Spinal cord (tissue), 10 donors: ENCODE measurements around the gene DLG2. TPM values are rescaled to one million over a fixed set of nuclear protein-coding genes. Genes with fewer than 3 reads are reported as not detected.

Experiments
- DNase-seq, 6 donors: peaks; one replicate each; pipeline versions ENCODE4 v3.0.0 to v3.0.0-alpha.2; 2013 to 2015; ENCODE audit warnings: low spot score in 6 of 6, low read depth in 4 of 6
- H3K27ac ChIP-seq: one replicate; pipeline ENCODE4 v1.5.1; 2013; ENCODE audit warnings: low read depth, low read length, control low read depth
- H3K27me3 ChIP-seq: one replicate; pipeline ENCODE4 v1.6.1; 2013; ENCODE audit warnings: low read length; ENCODE audit not compliant: control insufficient read depth, insufficient read depth
- H3K36me3 ChIP-seq: one replicate; pipeline ENCODE4 v1.6.1; 2013; ENCODE audit warnings: low read length; ENCODE audit not compliant: control insufficient read depth, insufficient read depth
- H3K4me1 ChIP-seq: one replicate; pipeline ENCODE4 v1.6.1; 2013; ENCODE audit warnings: low read length; ENCODE audit not compliant: control insufficient read depth, insufficient read depth
- H3K4me3 ChIP-seq: one replicate; pipeline ENCODE4 v1.5.1; 2013; ENCODE audit warnings: low read depth, low read length, control low read depth
- H3K9me3 ChIP-seq: one replicate; pipeline ENCODE4 v1.6.1; 2013; ENCODE audit warnings: low read length; ENCODE audit not compliant: control insufficient read depth, insufficient read depth
- WGBS: methylation state at CpG from one replicate; pipeline ENCODE4 v1.1.5; 2013; ENCODE audit warnings: missing lambda C conversion rate; ENCODE audit not compliant: insufficient coverage; 5-methylcytosine and 5-hydroxymethylcytosine counted together
- polyA plus RNA-seq, 2 donors: library from polyadenylated mRNA; unstranded; fragments of 120-200 nt; gene quantifications; one replicate each; pipeline ENCODE4 v1.2.1, GENCODE V29; 2013; ENCODE audit not compliant: insufficient read length in 2 of 2
- total RNA-seq, 2 donors: library from RNA; depleted of rRNA in 1 of 2; stranded (reverse); fragments of 120-200 nt in 1 of 2; fragments of >200 nt in 1 of 2; gene quantifications; one replicate each; pipeline versions ENCODE4 v1.2.3 to v1.2.4, GENCODE V29; 2013 to 2014
- donor health status: healthy.

The DLG2 gene
- total and polyA plus RNA-seq, 4 donors: 37.7 to 111 (median 49.0) TPM

DNA sequence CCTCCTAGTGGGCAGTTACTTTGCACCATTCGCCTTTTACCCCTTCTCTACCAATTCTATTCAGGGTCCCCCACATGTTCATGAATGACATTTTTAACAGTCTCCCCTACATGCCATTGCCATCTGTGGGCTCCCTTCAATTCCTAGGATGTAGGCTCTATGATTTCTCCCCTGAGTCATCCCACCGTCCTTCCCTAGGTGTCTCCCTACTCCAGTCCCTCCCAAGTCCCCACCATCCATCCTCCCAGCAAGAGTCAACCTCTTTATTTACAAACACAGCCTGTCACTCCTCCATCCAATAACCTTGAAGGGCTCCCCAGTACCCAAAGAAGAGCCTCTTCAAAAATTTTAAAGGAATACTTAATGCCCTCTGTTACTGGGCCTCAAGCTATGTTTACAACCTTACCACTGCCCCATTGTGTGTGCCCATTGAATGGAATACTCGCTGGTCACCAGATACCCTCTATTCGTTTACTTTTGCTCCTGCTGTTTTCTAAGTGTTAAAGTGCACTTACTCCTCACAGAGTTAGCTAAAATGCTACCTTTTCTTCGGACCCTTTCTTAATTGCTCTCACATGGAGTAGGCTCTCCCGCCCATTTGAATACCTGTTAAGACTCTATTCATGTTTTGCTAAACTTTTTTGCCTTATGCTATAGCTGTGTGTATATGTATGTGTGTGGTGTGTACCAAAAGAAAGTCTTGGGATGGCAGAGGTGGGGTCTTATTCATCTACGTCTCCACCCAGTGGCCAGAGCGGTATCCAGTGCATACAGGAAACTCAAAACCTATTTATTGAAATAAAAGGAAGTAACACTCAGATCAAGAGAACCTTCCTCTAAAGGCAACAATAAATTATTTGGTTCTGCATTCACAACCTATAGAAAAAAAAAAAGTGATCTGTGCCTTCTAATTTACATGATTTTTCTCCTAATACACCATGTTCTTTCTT lies 2105.2 kb downstream of the DLG2 start:
- no peaks in the 10 kb centered on the region for H3K4me1 ChIP-seq
- H3K27me3 ChIP-seq: no peaks in the 10 kb centered on the region
- WGBS: 77% methylated on average over 3 of the region's 8 CpGs
- no peak overlapping the region for H3K4me3 ChIP-seq
- no peaks in the 10 kb centered on the region for H3K36me3 ChIP-seq
- no peaks in the 10 kb centered on the region for H3K9me3 ChIP-seq
- peak in 1 of 6 donors; percentile 43 for DNase-seq
- no peak overlapping the region for H3K27ac ChIP-seq

DNA sequence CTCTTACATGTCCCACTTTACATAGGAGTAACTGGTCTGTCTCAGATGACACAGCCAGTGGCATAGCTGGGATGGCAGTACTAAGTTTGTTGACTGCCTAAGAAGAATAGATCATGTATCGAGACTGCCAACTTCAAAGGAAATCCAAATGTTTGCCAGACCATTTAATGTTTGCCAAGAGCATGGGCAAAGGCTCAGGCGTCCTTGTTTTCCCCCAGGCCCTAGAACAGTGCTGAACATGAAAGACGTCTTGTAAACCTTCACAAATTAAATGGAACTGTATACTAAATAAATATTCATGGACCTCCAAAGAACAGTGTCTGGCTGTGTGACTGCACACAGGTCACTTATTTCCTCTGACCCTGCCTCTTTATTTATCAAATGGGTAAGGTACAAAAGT lies 2106.3 kb downstream of the DLG2 start:
- Histone ChIP-seq H3K36me3 (no peaks in the 10 kb centered on the region), H3K27me3 (no peaks in the 10 kb centered on the region), H3K4me3 (no peak overlapping the region), H3K9me3 (no peaks in the 10 kb centered on the region), H3K4me1 (no peaks in the 10 kb centered on the region), H3K27ac (no peak overlapping the region)
- 50% methylated on average over 1 of the region's 3 CpGs for WGBS
- DNase-seq: peak in 2 of 6 donors; percentile 66 to 83

DNA sequence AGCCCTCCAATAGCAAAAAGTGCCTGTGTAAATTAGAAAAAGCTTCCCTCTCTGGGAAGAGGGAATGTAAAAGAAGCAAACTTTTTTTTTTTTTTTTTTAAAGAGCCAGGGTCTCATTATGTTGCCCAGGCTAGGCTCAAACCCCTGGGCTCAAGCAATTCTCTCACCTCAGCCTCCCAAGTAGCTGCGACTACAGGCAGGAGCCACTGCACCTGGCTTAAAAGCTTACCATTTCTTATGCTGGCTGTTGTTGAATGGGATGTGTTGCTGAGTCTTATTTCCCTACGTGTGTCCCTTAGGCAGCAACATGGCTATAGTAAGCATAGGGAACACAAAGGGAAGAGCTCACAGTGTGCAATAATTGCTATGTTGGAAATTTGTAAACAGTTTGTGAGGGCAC lies 2115.5 kb downstream of the DLG2 start:
- H3K4me1 ChIP-seq: no peaks in the 10 kb centered on the region
- peak in 1 of 6 donors; percentile 32 for DNase-seq
- 45% methylated on average over 2 of the region's 2 CpGs for WGBS
- no peaks in the 10 kb centered on the region for H3K9me3 ChIP-seq
- no peaks in the 10 kb centered on the region for H3K27me3 ChIP-seq
- H3K4me3 ChIP-seq: no peak overlapping the region
- no peak overlapping the region for H3K27ac ChIP-seq
- H3K36me3 ChIP-seq: no peaks in the 10 kb centered on the region

DNA sequence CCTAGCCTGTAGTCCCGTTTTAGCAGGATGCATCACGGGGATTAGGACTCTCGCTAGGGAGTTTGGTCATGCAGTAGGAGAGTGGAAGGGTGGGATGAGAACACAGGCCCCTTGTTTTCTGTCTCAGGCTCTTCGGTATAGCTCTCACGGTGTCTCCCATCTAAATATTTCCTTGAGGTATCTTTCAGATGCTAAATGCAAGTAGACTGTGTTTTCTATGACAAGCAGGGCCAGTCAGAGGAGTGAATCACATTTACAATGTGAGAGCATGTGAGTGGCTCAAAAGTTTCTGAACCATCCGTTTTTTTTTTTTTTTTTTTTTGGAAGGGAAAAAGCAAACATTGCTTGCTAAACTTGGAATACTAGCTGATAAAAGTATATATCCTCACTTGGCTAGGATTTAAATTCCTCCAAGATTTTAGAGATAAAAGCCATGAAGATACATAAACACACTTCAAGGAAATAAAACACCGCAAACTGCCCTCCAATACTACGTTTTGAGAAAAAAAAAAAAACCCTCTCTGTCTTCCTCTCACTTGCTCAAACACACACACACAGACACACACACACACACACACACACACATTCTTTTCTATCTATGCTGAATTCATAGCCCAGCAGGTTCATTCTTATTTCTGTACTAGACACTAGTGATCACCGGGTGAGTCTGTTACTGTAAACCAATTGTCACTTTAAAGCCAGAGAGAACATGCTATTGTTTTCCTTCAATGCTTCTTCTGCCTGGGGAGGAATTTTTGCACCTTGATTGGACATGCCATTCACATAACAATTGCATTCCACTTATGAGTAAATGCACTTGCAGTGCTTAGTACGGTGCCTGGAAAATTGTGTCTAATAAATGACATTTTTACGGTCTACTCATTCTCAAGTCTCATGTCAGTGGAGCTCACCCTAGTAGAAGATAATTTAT lies 2116.3 kb downstream of the DLG2 start:
- H3K9me3 ChIP-seq: no peaks in the 10 kb centered on the region
- no peak overlapping the region for H3K27ac ChIP-seq
- no peaks in the 10 kb centered on the region for H3K36me3 ChIP-seq
- peak in 1 of 6 donors; percentile 55 for DNase-seq
- 44% methylated on average over 5 of the region's 11 CpGs for WGBS
- no peaks in the 10 kb centered on the region for H3K27me3 ChIP-seq
- no peaks in the 10 kb centered on the region for H3K4me1 ChIP-seq
- H3K4me3 ChIP-seq: no peak overlapping the region

DNA sequence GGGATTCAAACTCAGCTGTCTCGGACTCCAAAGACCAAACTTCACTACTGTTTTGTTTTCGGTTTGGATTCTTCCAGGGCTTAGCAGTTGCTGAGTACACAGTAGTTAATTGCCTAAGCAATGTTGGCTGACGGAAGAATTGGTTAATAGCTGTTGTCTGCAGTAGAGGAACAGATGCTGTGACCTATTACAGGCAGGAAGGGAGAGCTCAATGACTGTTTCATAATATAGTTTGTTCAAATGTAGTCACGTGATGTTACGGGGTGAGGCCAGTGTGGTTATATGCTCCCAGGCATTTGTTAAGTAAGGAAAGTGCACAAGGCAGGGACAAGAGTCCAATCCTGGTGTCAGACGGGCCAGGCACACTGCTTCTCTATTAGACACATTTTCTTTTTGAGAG lies 2118.3 kb downstream of the DLG2 start:
- Histone ChIP-seq H3K9me3 (no peaks in the 10 kb centered on the region), H3K27ac (no peak overlapping the region), H3K27me3 (no peaks in the 10 kb centered on the region), H3K4me3 (no peak overlapping the region), H3K4me1 (no peaks in the 10 kb centered on the region), H3K36me3 (no peaks in the 10 kb centered on the region)
- peak in 1 of 6 donors; percentile 69 for DNase-seq
- WGBS: 85% methylated on average over 5 of the region's 6 CpGs

DNA sequence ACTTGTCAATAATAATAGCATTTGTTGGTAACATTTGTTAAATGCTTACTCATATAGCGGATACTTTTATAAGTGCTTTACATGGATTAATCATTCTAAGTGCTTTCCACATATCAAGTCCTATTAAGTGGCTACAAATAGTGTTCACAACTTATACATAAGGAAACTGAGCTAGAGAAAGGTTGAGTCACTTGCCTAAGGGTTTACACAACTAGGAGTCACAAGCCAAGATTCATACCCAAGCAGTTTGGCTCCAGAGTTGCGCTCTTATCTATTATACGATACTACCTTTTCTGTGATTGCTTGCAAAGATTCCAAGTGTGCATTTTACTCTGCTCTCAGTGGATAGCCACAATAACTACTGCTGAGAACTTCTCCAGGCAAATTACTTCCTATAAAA lies 2125.1 kb downstream of the DLG2 start:
- Histone ChIP-seq H3K27ac (no peak overlapping the region), H3K9me3 (no peaks in the 10 kb centered on the region), H3K4me3 (no peak overlapping the region), H3K4me1 (no peaks in the 10 kb centered on the region), H3K36me3 (no peaks in the 10 kb centered on the region), H3K27me3 (no peaks in the 10 kb centered on the region)
- 78% methylated on average over 2 of the region's 3 CpGs for WGBS
- DNase-seq: no peak

DNA sequence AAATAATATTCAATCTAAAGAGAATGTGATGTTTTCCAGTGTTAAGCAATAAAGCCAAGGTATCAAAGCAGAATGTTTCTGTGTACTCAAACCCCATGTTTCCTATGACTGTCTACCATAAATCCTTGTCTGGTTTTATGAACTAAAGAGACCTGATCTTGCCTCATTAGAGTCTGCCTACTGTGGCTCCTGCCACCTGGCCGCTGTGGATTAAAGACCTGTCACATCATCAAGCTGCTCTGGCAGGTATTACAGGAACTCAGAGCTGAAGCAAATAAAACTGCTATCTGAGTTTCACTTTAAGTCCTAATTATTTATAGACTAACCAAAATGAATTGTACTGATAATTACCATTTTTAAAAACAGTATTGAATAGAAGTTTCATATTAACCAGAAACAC lies 2133.2 kb downstream of the DLG2 start:
- Histone ChIP-seq H3K27ac (no peak overlapping the region), H3K4me3 (no peak overlapping the region), H3K4me1 (no peaks in the 10 kb centered on the region), H3K36me3 (no peaks in the 10 kb centered on the region), H3K27me3 (no peaks in the 10 kb centered on the region), H3K9me3 (no peaks in the 10 kb centered on the region)
- DNase-seq: no peak
- WGBS: 100% methylated on average over 1 of the region's 1 CpG

DNA sequence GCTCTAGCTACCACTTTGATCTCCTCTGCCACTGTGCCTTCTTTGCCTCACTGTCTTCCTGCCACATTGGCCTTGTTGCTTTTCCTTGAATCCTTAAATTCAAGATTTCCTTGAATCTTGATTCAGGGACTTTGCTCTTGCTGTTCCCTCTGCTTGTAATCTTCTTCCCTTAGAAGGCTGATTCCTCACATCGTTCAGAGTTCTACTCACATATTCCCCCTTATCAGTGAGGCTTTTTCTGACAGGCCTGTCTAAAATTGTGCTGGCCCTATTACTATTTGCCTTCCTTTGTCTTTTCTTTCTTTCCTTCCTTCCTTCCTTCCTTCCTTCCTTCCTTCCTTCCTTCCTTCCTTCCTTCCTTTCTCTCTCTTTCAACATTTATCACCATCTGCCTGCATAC lies 2134.1 kb downstream of the DLG2 start:
- 86% methylated on average over 1 of the region's 1 CpG for WGBS
- Histone ChIP-seq H3K9me3 (no peaks in the 10 kb centered on the region), H3K4me1 (no peaks in the 10 kb centered on the region)

DNA sequence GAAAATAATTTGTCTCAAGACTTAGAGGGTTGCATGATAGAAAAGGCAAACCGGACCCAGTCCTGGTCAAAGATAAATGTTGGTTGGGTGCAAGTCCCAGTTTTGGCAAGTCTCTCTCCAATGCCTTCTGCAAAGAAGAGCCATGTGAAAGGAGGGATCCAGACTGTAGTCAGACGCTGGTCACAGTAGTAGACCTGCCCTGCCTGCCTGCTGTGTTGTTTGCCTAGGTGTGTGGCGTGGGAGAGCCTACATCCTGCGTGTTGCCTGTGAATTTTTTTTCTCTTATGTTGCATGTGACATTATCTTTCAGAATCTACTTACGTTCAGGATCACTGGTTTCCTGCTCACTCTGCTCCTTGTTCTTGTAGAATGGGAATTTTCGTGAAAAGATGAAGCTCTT lies 2143.3 kb downstream of the DLG2 start:
- no peak for DNase-seq
- H3K27me3 ChIP-seq: no peaks in the 10 kb centered on the region
- H3K4me1 ChIP-seq: no peaks in the 10 kb centered on the region
- 57% methylated on average over 3 of the region's 6 CpGs for WGBS
- H3K9me3 ChIP-seq: no peaks in the 10 kb centered on the region
- H3K36me3 ChIP-seq: no peaks in the 10 kb centered on the region
- no peak overlapping the region for H3K4me3 ChIP-seq
- H3K27ac ChIP-seq: no peak overlapping the region

More for the DNA sequence above, 2134.1 kb downstream of the DLG2 start:
- DNase-seq: no peak
- H3K4me3 ChIP-seq: no peak overlapping the region
- H3K36me3 ChIP-seq: no peaks in the 10 kb centered on the region
- H3K27me3 ChIP-seq: no peaks in the 10 kb centered on the region
- H3K27ac ChIP-seq: no peak overlapping the region
